Measurements from ENCODE around the gene UPF1.

DNA sequence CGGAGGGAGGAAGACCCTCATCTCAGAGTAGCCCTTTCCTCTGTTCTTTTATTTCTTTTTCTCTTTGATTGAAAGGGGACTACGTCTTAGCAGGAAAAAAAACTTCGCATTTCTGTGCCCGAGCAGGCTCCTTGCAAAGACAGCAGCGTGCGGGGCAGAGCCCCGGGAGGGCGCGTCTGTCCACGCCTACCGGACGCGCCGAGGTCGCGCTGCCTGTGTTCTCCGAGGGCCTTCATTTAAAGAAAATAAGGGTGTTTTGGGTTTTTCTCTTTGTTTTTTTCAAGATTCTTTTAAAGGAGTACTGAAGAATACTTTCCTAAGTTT is 35.0 kb downstream of the UPF1 start:
- TF ChIP-seq FOXK2 (IDR thresholded peaks at IDR 0.05) (no peak), ELF4 (IDR thresholded peaks at IDR 0.05) (no peak), BHLHE40 (IDR thresholded peaks at IDR 0.05; ENCODE audit: borderline replicate concordance) (no peak), ZNF384 (IDR thresholded peaks at IDR 0.05) (no peak), CTBP1 (IDR thresholded peaks at IDR 0.05; ENCODE audit: borderline replicate concordance) (no peak), FOXM1 (IDR thresholded peaks at IDR 0.05; ENCODE audit: borderline replicate concordance) (no peak), ARNT (IDR thresholded peaks at IDR 0.05) (no peak), HDGF (IDR thresholded peaks at IDR 0.05; ENCODE audit: borderline replicate concordance) (no peak), SP1 (IDR thresholded peaks at IDR 0.05) (no peak), L3MBTL2 (conservative IDR thresholded peaks at IDR 0.05) (no peak), SUZ12 (IDR thresholded peaks at IDR 0.05) (no peak), TARDBP (IDR thresholded peaks at IDR 0.05) (no peak)
- TF ChIP-seq, protein P1, sequence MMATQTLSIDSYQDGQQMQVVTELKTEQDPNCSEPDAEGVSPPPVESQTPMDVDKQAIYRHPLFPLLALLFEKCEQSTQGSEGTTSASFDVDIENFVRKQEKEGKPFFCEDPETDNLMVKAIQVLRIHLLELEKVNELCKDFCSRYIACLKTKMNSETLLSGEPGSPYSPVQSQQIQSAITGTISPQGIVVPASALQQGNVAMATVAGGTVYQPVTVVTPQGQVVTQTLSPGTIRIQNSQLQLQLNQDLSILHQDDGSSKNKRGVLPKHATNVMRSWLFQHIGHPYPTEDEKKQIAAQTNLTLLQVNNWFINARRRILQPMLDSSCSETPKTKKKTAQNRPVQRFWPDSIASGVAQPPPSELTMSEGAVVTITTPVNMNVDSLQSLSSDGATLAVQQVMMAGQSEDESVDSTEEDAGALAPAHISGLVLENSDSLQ (IDR thresholded peaks at IDR 0.05): no peak
